Right cardiac atrium (tissue), 5 donors: ENCODE results near the gene TARBP2. TPM values are rescaled to one million over a fixed set of nuclear protein-coding genes. Genes with fewer than 3 reads are reported as not detected.

ENCODE experiments used
- ATAC-seq, 2 donors: fragments of 200-7000 bp; cut with Tn5 transposase; one replicate each; pipeline versions ENCODE4 v1.8.0 to v1.9.1; 2020; ENCODE audit warnings: moderate library complexity in 2 of 2, mild to moderate bottlenecking in 1 of 2
- DNase-seq, 3 donors: peaks; one replicate each; pipeline ENCODE4 v3.0.0-alpha.2; 2020
- H3K27ac ChIP-seq: one replicate; pipeline ENCODE4 v1.5.1; 2013; ENCODE audit warnings: mild to moderate bottlenecking, low read length, control low read depth, moderate library complexity
- H3K27me3 ChIP-seq: one replicate; pipeline ENCODE4 v1.6.1; 2013; ENCODE audit not compliant: control insufficient read depth, insufficient read depth
- H3K4me1 ChIP-seq: one replicate; pipeline ENCODE4 v1.6.1; 2013; ENCODE audit warnings: low read length; ENCODE audit not compliant: control insufficient read depth, insufficient read depth
- H3K4me3 ChIP-seq: one replicate; pipeline ENCODE4 v1.5.1; 2013; ENCODE audit warnings: low read length, control low read depth
- H3K9me3 ChIP-seq: one replicate; pipeline ENCODE4 v1.6.1; 2013; ENCODE audit warnings: low read length; ENCODE audit not compliant: control insufficient read depth
- WGBS: extraction: QIAGEN DNeasy Blood & Tissue Kit; methylation state at CpG from one replicate; pipeline ENCODE4 v1.1.7; 2013; 5-methylcytosine and 5-hydroxymethylcytosine counted together
- intact Hi-C, 4 donors: fragments of 100-400 bp; cut with DNase I; formaldehyde crosslinking; loops; one replicate each; pipeline versions ENCODE4 v1.11.0 to v1.14.0; 2022 to 2023
- polyA plus RNA-seq: library from polyadenylated mRNA; stranded (reverse); fragments of 200-250 nt; gene quantifications from one replicate; pipeline ENCODE4 v1.2.3, GENCODE V29; 2013
- total RNA-seq, 4 donors: library from RNA; stranded (reverse); fragmentation: NEBNext Ultra II Directional; extraction: Animal tissue kit (Norgen Biotek cat#: 25700); gene quantifications; one replicate each; pipeline ENCODE4 v1.2.1, GENCODE V29; 2021
- donor health status: healthy with polysubstance abuse.
- donor health status: DM: no; HTN: yes; CAD: no.
- donor health status: DM: no; HTN: no; CAD: no.
- donor health status: DM: no; HTN: yes; CAD: no; lungs with severe emphysema.
- donor health status: DM: yes; HTN: yes; CAD: no.

Gene TARBP2
- total and polyA plus RNA-seq, 5 donors: 12.8 to 13.9 (median 13.0) TPM

DNA sequence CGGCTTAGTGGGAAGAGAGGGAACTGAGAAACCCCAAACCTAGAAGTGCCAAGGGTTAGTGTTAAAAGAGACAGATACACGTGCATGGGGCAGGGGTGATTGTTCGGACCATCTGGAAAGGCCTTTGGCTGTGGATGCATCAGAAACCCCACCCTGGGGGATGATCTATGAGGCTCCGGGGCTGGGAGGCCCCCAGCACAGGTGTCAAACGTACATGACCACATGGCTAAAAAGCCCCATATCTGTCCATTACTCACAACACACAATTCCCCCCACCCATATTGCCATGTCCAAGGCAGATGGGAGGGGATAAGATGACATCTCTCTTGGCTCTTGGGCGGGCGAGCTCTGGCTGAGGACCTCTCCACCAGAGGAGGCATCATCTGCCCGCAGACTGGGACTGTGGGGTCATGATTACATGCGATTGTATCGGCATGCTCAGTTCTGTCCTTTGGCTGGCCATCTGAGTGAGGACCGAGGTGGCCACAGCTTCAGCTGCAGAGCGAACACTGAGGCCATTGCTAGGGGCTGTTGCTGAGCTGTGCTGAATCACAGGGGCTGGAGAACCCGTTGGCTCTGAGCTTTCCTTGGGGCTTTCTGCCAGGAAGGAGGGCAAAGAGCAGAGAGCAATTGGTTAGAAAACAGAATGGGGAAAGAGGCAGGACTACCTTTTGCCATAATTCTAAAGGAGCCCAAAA lies 15.8 kb downstream of the TARBP2 start:
- no peaks in the 10 kb centered on the region for H3K27me3 ChIP-seq
- DNase-seq (no peak), ATAC-seq (no peak)
- H3K4me1 ChIP-seq: no peaks in the 10 kb centered on the region
- intact Hi-C loops: no loop called here
- H3K9me3 ChIP-seq: no peaks in the 10 kb centered on the region
- no peak overlapping the region for H3K27ac ChIP-seq
- no peak overlapping the region for H3K4me3 ChIP-seq
- 85% methylated on average over 13 of the region's 13 CpGs for WGBS

DNA sequence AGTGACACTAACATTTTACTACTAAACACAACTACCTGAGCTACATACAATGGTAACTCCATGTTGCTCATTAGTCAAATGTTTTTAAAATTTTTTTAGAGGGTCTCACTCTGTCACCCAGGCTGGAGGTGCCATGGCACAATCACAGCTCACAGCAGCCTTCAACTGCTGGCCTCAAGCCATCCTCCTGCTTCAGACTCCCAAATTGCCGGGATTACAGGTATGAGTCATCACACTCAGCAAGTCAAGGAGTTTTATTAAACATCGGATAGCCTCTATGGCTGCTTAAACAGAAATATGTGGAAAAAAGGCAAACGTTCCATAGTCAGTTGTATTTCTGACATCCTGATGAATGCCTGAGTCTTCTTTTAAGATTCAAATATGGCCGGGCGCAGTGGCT lies 17.3 kb downstream of the TARBP2 start:
- H3K9me3 ChIP-seq: no peaks in the 10 kb centered on the region
- H3K4me3 ChIP-seq: no peak overlapping the region
- ATAC-seq (no peak), DNase-seq (no peak)
- no peak overlapping the region for H3K27ac ChIP-seq
- H3K27me3 ChIP-seq: no peaks in the 10 kb centered on the region
- WGBS: 85% methylated on average over 5 of the region's 5 CpGs
- intact Hi-C loops: no loop called here
- no peaks in the 10 kb centered on the region for H3K4me1 ChIP-seq

- Histone ChIP-seq H3K27me3 (no peaks in the 10 kb centered on the region), H3K4me1 (no peaks in the 10 kb centered on the region), H3K9me3 (no peaks in the 10 kb centered on the region), H3K27ac (no peak overlapping the region), H3K4me3 (no peak overlapping the region)
- DNase-seq (no peak), ATAC-seq (no peak)
- intact Hi-C loops: no loop called here
- 98% methylated on average over 3 of the region's 3 CpGs for WGBS
Measured at GRCh38 chr12:53523131-53523530, 22.0 kb downstream of the TARBP2 start.

- WGBS: 96% methylated on average over 13 of the region's 13 CpGs
- H3K4me1 ChIP-seq: no peaks in the 10 kb centered on the region
- ATAC-seq: no peak
- no peaks in the 10 kb centered on the region for H3K9me3 ChIP-seq
- no peak overlapping the region for H3K27ac ChIP-seq
- no peaks in the 10 kb centered on the region for H3K27me3 ChIP-seq
- DNase-seq: peak in 1 of 3 donors; percentile 39
- intact Hi-C loops: no loop called here
- H3K4me3 ChIP-seq: no peak overlapping the region
Measured at GRCh38 chr12:53524476-53524875, 23.4 kb downstream of the TARBP2 start.

DNA sequence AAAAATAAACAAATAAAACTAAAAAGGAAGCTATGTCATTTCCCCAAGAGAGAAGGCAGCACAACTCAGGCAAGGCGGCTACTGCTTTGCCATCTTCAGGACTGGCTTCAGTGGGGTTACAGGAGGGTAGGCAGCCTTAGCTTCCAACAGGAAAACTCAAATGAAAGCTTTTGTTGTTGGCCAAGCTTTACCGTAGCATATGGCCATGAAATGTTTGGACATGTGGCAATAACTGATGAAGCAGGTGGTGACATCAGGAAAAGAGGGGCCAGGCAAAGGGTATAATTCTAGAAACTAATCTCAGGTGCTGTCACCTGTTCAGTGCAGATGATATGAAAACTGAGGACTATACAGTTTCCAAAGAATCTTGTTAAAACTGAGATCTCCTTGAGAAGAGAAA lies 29.0 kb downstream of the TARBP2 start:
- intact Hi-C loops: no loop called here
- H3K4me1 ChIP-seq: peaks cover 3% of the 10 kb centered on the region
- H3K27me3 ChIP-seq: no peaks in the 10 kb centered on the region
- DNase-seq: no peak
- ATAC-seq: no peak
- H3K9me3 ChIP-seq: no peaks in the 10 kb centered on the region
- H3K27ac ChIP-seq: no peak overlapping the region
- 93% methylated on average over 2 of the region's 2 CpGs for WGBS
- H3K4me3 ChIP-seq: no peak overlapping the region

DNA sequence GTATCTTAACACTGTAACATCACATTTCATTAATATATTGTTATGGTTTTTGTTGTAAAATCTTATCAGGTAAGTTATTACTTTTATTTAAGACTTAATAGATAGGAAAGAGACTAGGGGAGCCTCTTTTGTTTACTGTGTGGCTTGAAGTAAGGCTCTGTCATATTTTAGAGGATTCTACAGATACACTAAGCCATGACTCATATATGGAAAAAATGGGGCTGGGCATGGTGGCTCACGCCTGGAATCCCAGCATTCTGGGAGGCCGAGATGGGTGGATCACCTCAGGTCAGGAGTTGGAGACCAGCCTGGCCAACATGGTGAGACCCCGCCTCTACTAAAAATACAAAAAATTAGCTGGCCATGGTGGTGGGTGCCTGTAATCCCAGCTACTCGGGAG lies 29.8 kb downstream of the TARBP2 start:
- DNase-seq (no peak), ATAC-seq (no peak)
- Histone ChIP-seq H3K27me3 (no peaks in the 10 kb centered on the region), H3K4me1 (peaks cover 3% of the 10 kb centered on the region), H3K27ac (no peak overlapping the region), H3K4me3 (no peak overlapping the region), H3K9me3 (no peaks in the 10 kb centered on the region)
- WGBS: 94% methylated on average over 4 of the region's 4 CpGs
- intact Hi-C loops: no loop called here

DNA sequence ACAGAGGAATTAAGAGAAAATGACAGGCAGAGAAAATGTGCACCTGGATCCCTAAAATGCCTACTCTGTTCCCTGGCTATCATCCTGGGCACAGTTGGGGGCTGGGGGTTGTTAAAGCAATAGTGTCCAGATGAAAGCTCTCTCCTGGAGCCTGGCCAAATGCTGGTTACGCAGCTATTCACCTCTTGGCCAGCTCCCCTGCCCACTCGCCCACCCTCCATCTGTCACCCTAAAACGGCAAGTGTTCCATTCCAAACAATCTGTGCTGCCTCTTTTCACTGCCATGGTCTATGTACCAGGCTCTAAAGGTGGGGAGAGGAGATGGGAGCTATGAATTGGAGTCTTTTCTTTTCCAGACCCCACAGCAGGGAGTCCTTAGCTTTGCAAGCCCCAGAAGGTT lies 30.9 kb downstream of the TARBP2 start:
- H3K9me3 ChIP-seq: no peaks in the 10 kb centered on the region
- no peak for ATAC-seq
- H3K27me3 ChIP-seq: no peaks in the 10 kb centered on the region
- H3K4me1 ChIP-seq: peaks cover 3% of the 10 kb centered on the region
- no peak overlapping the region for H3K27ac ChIP-seq
- H3K4me3 ChIP-seq: no peak overlapping the region
- 55% methylated on average over 3 of the region's 3 CpGs for WGBS
- intact Hi-C loops: no loop called here
- no peak for DNase-seq

DNA sequence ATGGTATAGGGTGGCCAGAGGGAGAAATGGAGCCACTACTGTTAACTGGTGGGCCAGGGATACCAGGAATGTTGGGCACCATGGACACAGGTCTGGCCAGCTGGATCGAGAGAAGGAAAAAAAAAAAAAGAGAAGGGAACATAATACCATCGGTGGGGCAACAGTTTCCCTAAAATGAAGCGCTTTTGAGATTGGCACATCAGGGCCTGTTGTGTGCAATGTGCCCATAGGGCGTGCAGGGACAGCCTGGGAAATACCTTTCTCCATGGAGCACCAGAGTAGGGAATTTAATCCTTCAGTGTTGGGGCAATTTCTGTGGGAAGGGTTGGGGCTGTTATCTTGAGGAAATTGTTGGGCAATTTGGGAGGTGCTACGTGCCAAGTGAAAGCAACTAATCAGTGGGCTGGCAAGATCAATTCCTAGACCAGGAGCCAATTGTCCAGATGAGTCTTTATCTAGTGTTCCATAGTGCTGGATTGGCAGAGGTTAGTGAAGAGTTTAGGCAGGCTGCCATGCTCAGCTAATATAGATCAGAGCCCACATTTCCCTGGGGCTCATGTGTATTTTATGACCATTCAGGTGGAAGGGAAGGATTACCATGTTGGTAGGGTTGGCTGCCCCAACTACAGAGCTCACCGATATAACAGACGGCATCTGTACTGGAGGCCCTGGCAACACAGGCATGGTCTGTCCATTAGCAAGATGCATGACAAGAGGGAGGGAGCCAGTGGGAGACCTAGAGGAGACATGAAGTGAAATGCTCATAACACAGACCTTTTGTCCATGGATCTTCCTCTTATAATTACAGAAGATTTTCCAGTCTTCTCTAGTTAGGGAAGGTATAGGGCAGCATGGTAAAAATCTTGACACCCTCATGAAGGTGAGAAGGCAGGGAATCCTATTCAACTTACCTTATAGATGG lies 31.7 kb downstream of the TARBP2 start:
- Histone ChIP-seq H3K27ac (no peak overlapping the region), H3K4me3 (no peak overlapping the region), H3K9me3 (no peaks in the 10 kb centered on the region), H3K4me1 (peaks cover 3% of the 10 kb centered on the region), H3K27me3 (no peaks in the 10 kb centered on the region)
- intact Hi-C loops: no loop called here
- ATAC-seq: peak in 1 of 2 donors; percentile 21
- WGBS: 86% methylated on average over 7 of the region's 7 CpGs
- DNase-seq: no peak

DNA sequence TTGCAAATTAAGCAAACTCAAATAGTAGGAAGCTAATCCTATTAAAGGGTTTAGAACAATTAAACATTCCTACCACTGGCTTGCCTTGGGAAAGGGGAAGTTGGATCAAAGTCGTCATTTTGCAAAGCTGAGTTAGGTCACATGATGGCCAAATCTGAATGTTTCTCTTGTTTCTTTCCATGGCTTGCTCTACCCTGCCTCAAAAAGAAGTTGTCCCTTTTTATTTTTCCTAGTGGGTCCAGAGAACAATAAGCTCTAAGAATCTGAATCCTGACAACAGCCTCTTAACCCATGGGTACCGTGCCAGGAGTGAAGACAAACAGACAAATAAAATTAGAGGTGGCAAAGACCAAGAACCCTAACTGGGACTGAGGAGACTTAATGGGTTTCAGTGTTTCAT lies 32.4 kb downstream of the TARBP2 start:
- Histone ChIP-seq H3K27ac (no peak overlapping the region), H3K27me3 (no peaks in the 10 kb centered on the region), H3K4me1 (peaks cover 3% of the 10 kb centered on the region), H3K4me3 (no peak overlapping the region), H3K9me3 (no peaks in the 10 kb centered on the region)
- DNase-seq (no peak), ATAC-seq (no peak)
- intact Hi-C loops: no loop called here
- 70% methylated on average over 2 of the region's 2 CpGs for WGBS

DNA sequence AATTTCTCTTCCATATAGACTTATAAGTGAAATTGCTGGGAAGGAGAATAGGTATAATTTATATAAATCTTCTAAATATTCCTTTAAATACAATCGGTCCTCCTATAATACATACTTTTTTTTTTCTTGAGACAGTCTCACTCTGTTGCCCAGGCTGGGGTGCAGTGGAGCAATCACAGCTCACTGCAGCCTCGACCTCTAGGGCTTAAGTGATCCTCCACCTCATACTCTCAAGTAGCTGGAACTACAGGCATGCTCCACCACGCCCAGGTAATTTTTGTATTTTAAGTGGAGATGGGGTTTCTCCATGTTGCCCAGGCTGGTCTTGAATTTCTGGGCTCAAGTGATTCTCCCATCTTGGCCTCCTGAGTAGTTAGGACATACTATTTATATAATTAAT lies 35.9 kb downstream of the TARBP2 start:
- H3K4me1 ChIP-seq: peaks cover 3% of the 10 kb centered on the region
- 92% methylated on average over 3 of the region's 3 CpGs for WGBS
- ATAC-seq (no peak), DNase-seq (no peak)
- no peaks in the 10 kb centered on the region for H3K27me3 ChIP-seq
- intact Hi-C loops: no loop called here
- no peaks in the 10 kb centered on the region for H3K9me3 ChIP-seq
- H3K4me3 ChIP-seq: no peak overlapping the region
- H3K27ac ChIP-seq: no peak overlapping the region

DNA sequence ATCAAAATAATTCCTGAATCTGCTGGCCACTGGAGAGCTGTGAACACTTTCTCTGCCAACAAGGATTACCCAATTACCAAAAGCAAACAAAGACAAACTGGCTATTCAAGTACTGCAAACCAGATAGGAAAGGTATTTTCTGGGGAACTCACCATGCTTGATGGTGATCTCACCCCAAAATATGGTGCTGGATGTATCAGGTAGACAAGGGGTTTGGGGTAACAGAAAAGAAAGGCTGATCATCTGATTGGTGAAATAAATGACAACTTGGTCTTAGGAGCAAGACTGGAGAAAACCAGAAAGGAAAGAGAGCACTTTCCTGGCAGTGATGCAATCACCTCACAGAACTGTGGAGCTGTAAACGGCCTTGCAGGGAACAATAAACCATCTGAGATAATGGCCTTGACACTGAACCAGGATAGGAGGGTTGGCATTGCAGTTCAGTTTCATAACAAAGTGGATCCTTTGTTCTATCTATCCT lies 37.2 kb downstream of the TARBP2 start:
- Histone ChIP-seq H3K27me3 (no peaks in the 10 kb centered on the region), H3K27ac (no peak overlapping the region), H3K4me1 (no peaks in the 10 kb centered on the region), H3K4me3 (no peak overlapping the region), H3K9me3 (no peaks in the 10 kb centered on the region)
- DNase-seq: no peak
- WGBS: 9% methylated on average over 1 of the region's 1 CpG
- peak; percentile 73 to 78 for ATAC-seq
- intact Hi-C loops: no loop called here
